D721Med (cell line): Measurements from ENCODE around the gene TBC1D12.

ENCODE experiments used
- DNase-seq: peaks from one replicate; pipeline ENCODE4 v3.0.0; 2011; ENCODE audit warnings: low spot score; ENCODE audit not compliant: insufficient read length
- FAIRE-seq: peaks from 2 replicates; lab custom pipeline; 2011; peaks lifted over from hg19 to GRCh38; lab: Jason Lieb, UNC
- TF ChIP-seq, protein P1 (sequence below): IDR thresholded peaks from 2 replicates; pipeline ENCODE4 v1.5.1; 2012; ENCODE audit warnings: mild to moderate bottlenecking, control low read depth; ENCODE audit not compliant: insufficient read depth; ENCODE audit errors: missing control alignments

The TBC1D12 gene

DNA sequence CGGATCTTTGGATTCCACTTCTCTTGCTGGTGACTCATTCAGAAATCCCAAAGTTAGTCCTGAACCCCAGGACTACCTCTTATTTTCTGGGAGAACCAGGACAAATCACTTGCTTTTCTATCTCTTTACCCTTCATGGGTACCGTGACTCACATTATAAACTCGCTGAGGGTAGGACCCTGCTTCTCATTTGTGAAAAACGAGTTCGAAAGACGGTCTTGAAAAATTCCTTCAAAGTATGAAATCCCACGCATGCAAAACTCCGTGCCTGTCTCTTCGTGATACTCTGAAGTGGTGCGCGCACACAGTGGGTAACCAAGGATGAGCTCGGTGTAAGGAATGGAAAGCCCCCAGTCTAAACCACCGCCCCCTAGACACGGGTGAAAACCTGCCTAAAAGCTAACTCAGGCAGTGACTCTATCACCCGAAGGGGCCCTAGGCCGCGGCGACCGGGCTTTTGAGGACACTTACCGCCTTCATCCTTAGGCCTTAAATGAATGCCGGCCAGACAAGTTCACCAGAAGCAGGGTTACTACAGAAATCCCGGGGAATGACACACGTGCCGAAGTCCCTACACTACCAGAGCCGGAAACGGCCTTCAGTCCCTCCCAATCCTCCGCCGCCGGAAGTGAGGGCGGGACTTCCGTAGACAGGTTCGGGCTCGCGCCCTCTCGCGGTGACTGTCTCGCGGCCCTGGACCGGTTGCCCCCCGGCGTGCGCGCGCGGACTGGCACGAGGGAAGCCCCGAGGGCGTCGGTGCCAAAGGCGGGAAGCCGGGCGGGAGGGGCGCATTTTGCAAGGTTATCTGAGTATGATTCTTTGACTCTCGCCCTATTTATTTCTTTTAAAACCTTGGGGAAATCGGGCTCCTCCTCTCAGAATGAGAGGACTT is 39.7 kb upstream of the TBC1D12 start, which contains the start of gene NOC3L:
NOC3L (minus strand) TSS at position 580 of the 891 bp plus-strand sequence; CDS start at position 479, 101 bp downstream.
- TF ChIP-seq, protein P1, sequence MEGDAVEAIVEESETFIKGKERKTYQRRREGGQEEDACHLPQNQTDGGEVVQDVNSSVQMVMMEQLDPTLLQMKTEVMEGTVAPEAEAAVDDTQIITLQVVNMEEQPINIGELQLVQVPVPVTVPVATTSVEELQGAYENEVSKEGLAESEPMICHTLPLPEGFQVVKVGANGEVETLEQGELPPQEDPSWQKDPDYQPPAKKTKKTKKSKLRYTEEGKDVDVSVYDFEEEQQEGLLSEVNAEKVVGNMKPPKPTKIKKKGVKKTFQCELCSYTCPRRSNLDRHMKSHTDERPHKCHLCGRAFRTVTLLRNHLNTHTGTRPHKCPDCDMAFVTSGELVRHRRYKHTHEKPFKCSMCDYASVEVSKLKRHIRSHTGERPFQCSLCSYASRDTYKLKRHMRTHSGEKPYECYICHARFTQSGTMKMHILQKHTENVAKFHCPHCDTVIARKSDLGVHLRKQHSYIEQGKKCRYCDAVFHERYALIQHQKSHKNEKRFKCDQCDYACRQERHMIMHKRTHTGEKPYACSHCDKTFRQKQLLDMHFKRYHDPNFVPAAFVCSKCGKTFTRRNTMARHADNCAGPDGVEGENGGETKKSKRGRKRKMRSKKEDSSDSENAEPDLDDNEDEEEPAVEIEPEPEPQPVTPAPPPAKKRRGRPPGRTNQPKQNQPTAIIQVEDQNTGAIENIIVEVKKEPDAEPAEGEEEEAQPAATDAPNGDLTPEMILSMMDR, result peak; percentile 67
- FAIRE-seq, result peak; percentile 44
- peak; percentile 72 for DNase-seq

DNA sequence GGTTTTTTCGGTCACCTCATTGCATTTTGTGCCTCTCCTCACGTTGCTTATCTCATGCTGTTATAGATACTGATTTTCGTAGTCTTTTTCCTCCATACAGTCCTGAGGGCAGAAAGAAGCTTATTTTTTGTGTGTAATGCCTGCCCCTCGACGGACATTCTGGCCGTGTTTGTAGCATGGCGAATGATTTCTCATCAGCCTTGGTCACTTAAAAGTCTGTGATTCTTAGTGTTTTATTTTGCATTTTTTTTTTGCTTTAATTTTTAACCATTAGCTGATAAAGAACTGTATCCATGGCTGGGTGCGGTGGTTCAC is 39.1 kb upstream of the TBC1D12 start:
- TF ChIP-seq, protein P1, result no peak
- DNase-seq, result no peak
- no peak for FAIRE-seq

DNA sequence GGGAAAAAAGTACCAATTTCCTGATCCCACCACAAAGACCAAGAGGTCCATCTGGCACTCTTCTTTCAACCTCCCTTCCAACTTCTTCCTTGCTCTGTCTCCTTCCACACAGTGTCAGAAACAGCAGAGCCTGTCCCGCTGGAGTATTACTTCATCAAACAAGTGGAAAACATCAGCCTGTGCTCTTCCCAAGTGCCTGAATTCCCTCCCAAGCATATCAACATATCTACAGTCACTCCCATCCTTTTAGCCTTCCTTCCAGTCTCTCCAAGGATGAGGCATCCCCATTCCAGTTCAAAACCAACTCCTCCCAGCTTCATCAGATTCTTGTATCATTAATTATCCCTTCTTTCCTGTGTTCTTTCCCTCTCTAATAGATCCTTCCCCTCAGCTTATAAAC is 37.9 kb upstream of the TBC1D12 start:
- FAIRE-seq (no peak), DNase-seq (no peak)

DNA sequence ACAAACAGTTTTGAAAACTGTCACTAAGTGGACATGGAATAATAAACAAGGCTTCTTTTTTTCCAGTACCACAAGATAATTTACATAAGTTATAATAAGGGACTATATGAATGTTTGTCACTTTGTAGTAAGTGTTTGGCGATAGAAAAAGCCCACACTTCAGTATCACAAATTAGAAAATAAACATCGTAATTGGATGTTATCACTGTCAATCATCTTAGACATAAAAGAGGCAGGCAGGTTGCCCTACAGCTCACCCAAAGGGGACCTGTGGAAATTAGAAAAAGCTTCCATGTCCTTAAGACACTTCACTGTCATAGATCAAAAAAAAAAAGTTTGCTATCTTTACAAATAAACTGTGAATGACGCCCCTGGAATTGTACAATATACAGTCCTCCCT is 36.0 kb upstream of the TBC1D12 start:
- TF ChIP-seq, protein P1, result no peak
- DNase-seq, result no peak
- FAIRE-seq, result no peak

More for the DNA sequence above, 37.9 kb upstream of the TBC1D12 start:
- TF ChIP-seq, protein P1, result no peak

DNA sequence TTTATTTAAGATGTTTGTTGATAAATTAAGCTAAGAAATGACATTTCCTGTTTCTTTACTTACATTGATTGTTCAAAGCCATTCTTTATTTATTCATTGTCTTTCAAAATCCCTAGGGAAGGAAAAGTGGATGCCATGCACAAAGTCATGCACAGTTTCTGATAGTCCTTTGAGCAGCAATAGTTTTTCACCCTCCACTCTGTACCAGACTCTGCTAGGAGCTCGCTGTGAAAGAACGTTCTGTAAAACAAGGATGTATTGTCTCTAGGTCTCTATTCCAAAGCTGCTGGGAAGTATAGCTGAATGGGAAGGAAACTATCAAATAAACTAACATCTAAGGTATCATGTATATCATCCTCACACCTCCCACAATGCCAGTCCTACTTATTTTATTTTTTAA is 31.8 kb upstream of the TBC1D12 start:
- DNase-seq (no peak), FAIRE-seq (no peak)
- TF ChIP-seq, protein P1, result no peak

DNA sequence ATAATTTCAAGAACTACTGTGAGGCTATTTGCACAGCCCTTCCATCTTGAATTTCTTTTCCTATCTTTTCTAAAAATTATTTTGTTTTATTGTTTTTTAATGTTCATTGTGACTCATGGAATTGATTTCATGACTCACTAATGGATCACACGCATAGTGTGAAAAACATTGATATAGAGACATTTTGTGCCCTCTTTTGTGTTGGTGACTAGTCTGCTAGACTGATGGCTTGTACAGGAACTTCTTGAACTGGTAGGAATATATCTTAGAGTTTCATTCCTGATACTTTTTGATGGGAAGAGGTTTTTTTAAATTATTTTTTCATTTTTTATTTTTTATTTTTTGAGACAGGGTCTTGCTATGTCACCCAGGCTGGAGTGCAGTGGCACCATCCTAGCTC is 27.0 kb upstream of the TBC1D12 start:
- TF ChIP-seq, protein P1, result no peak
- no peak for DNase-seq
- FAIRE-seq, result no peak

DNA sequence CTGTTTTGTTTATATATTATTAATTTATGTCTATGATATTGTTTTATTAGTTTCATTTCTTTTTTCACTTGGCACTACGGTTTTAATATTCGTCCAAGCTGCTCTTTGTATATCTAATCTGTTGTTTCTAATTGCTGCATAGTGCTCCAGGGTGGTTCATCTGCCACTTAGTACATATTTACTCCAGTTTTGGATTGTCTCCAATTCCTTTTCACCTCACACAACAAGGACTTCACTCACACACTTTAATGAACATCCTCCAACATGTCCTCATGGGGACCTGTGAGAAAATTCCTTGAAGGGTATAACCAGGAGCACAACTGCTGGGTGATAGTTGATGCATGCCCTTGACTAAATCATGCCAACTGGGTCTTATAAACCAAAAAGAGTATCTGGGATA is 25.5 kb upstream of the TBC1D12 start:
- DNase-seq (no peak), FAIRE-seq (no peak)
- TF ChIP-seq, protein P1, result no peak
